ENCODE results near the gene LDHA.

The LDHA gene

GRCh38 chr11:18394275-18394927, at the start of gene LDHA:
TSS of gene LDHA (plus strand) at chr11:18394563. CDS start at chr11:18396843, 2,280 bp downstream.
- DNase-seq: peak; percentile 90
- Mint-ChIP-seq H3K9me3 (no peaks in the 10 kb centered on the region), H3K4me1 (peaks cover 39% of the 10 kb centered on the region)

GRCh38 chr11:18347471-18348125, 46.8 kb upstream of the LDHA start:
- no peak for TF ChIP-seq CTCF (IDR thresholded peaks at IDR 0.05)
- no peaks in the 10 kb centered on the region for H3K27me3 Mint-ChIP-seq (ENCODE audit: low read depth, poor library complexity)
- H3K4me1 Mint-ChIP-seq: no peaks in the 10 kb centered on the region
- no peaks in the 10 kb centered on the region for H3K9me3 Mint-ChIP-seq
- no peak for DNase-seq
- H3K27ac Mint-ChIP-seq: no peak overlapping the region
- no peak overlapping the region for H3K4me3 Mint-ChIP-seq
- H3K36me3 Mint-ChIP-seq (ENCODE audit: low read depth): peaks cover 48% of the 10 kb centered on the region

More at GRCh38 chr11:18394275-18394927, at the start of gene LDHA:
- Mint-ChIP-seq H3K36me3 (ENCODE audit: low read depth) (peaks cover 27% of the 10 kb centered on the region), H3K4me3 (peak within 1 kb of the TSS; percentile 99), H3K27me3 (ENCODE audit: low read depth, poor library complexity) (peaks cover 5% of the 10 kb centered on the region), H3K27ac (peak within 1 kb of the TSS; percentile 98)
- TF ChIP-seq CTCF (IDR thresholded peaks at IDR 0.05): no peak

GRCh38 chr11:18352581-18352980, 41.8 kb upstream of the LDHA start:
- H3K36me3 Mint-ChIP-seq (ENCODE audit: low read depth): peaks cover 51% of the 10 kb centered on the region

GRCh38 chr11:18358646-18359045, 35.7 kb upstream of the LDHA start:
- Mint-ChIP-seq H3K27me3 (ENCODE audit: low read depth, poor library complexity) (no peaks in the 10 kb centered on the region), H3K4me3 (no peak overlapping the region), H3K4me1 (no peaks in the 10 kb centered on the region), H3K36me3 (ENCODE audit: low read depth) (peaks cover 53% of the 10 kb centered on the region), H3K27ac (no peak overlapping the region), H3K9me3 (no peaks in the 10 kb centered on the region)
- DNase-seq: no peak
- no peak for TF ChIP-seq CTCF (IDR thresholded peaks at IDR 0.05)

More at GRCh38 chr11:18352581-18352980, 41.8 kb upstream of the LDHA start:
- Mint-ChIP-seq H3K27ac (no peak overlapping the region), H3K9me3 (no peaks in the 10 kb centered on the region), H3K27me3 (ENCODE audit: low read depth, poor library complexity) (no peaks in the 10 kb centered on the region), H3K4me3 (no peak overlapping the region), H3K4me1 (no peaks in the 10 kb centered on the region)
- no peak for TF ChIP-seq CTCF (IDR thresholded peaks at IDR 0.05)
- no peak for DNase-seq

- no peak overlapping the region for H3K27ac Mint-ChIP-seq
- no peak overlapping the region for H3K4me3 Mint-ChIP-seq
- DNase-seq: no peak
- H3K27me3 Mint-ChIP-seq (ENCODE audit: low read depth, poor library complexity): no peaks in the 10 kb centered on the region
- peaks cover 56% of the 10 kb centered on the region for H3K36me3 Mint-ChIP-seq (ENCODE audit: low read depth)
- no peaks in the 10 kb centered on the region for H3K4me1 Mint-ChIP-seq
- TF ChIP-seq CTCF (IDR thresholded peaks at IDR 0.05): no peak
- no peaks in the 10 kb centered on the region for H3K9me3 Mint-ChIP-seq
These were observed 33.2 kb upstream of the LDHA start for GRCh38 chr11:18361154-18361553.
